ENCODE results near the gene NUDC.

DNA sequence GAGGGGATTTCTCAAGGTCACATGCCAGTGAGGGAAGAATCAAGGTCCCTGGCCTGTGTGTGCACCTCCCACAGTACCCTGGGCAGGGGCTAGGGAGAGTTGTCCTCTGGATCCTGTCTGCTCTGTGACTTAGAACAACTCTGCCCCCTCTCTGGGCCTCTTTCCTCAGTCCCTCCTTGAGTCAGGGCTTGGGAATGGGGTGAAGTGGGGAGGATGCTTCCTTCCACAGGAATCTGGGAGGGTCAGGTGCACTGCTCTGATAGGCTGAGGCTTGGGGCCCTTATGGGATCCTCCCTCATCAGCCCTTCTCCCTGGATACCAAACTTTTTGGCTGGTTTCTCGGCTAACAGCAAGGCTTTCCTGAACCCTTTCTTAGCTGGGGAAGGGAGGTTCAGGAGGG, 74.5 kb downstream of the NUDC start:
- no peak for TF ChIP-seq CTCF (conservative IDR thresholded peaks at IDR 0.05; ENCODE audit: low read length)
- no peak for TF ChIP-seq EZH2phosphoT487 (IDR thresholded peaks at IDR 0.05; ENCODE audit: borderline replicate concordance, low read depth, low read length)

Measured in OCI-LY7 (cell line).